Lung (tissue), 12 donors: ENCODE data around the gene PDLIM1. TPM values are rescaled to one million over a fixed set of nuclear protein-coding genes. Genes with fewer than 3 reads are reported as not detected.

Experiments
- ATAC-seq: fragments of 200-7000 bp; cut with Tn5 transposase; one replicate; pipeline ENCODE4 v1.9.1; 2020; ENCODE audit warnings: moderate number of reproducible peaks; ENCODE audit not compliant: insufficient read depth, low FRiP score
- DNase-seq, 3 donors: peaks; one replicate each; pipeline ENCODE4 v3.0.0-alpha.2; 2013 to 2017
- H3K27ac ChIP-seq, 2 donors: one replicate each; pipeline ENCODE4 v1.5.1; 2013; ENCODE audit warnings: mild to moderate bottlenecking in 2 of 2, moderate library complexity in 2 of 2, control low read depth in 1 of 2, inconsistent platforms in 1 of 2, low read depth in 1 of 2, low read length in 1 of 2
- H3K27me3 ChIP-seq, 3 donors: one replicate each; pipeline ENCODE4 v1.5.1; 2013; ENCODE audit warnings: low read length in 2 of 3; ENCODE audit not compliant: control insufficient read depth in 3 of 3, insufficient read depth in 3 of 3
- H3K36me3 ChIP-seq, 4 donors: one replicate each; pipeline ENCODE4 v1.5.1; 2013; ENCODE audit warnings: low read length in 4 of 4, mild to moderate bottlenecking in 1 of 4, moderate library complexity in 1 of 4; ENCODE audit not compliant: control insufficient read depth in 4 of 4, insufficient read depth in 4 of 4
- H3K4me1 ChIP-seq, 5 donors: one replicate each; pipeline ENCODE4 v1.5.1; 2013; ENCODE audit warnings: low read length in 5 of 5, mild to moderate bottlenecking in 2 of 5, moderate library complexity in 1 of 5; ENCODE audit not compliant: control insufficient read depth in 5 of 5, insufficient read depth in 5 of 5
- H3K4me3 ChIP-seq: one replicate; pipeline ENCODE4 v1.5.1; 2013; ENCODE audit warnings: mild to moderate bottlenecking, control low read depth, moderate library complexity
- H3K9ac ChIP-seq, 2 donors: one replicate each; pipeline ENCODE4 v1.5.1; 2013; ENCODE audit warnings: low read length in 2 of 2, control low read depth in 1 of 2; ENCODE audit not compliant: insufficient read depth in 1 of 2
- H3K9me3 ChIP-seq, 4 donors: one replicate each; pipeline ENCODE4 v1.5.1; 2013; ENCODE audit warnings: low read length in 3 of 4, mild to moderate bottlenecking in 1 of 4, moderate library complexity in 1 of 4; ENCODE audit not compliant: control insufficient read depth in 4 of 4, insufficient read depth in 3 of 4
- CTCF ChIP-seq: IDR thresholded peaks from 2 replicates; pipeline ENCODE4 v1.5.1; 2012; ENCODE audit warnings: mild to moderate bottlenecking; ENCODE audit errors: control extremely low read depth, extremely low read depth
- WGBS, 2 donors: extraction: QIAGEN DNeasy Blood & Tissue Kit; methylation state at CpG; one replicate each; pipeline ENCODE4 v1.1.7; 2013; 5-methylcytosine and 5-hydroxymethylcytosine counted together
- polyA plus RNA-seq, 2 donors: library from polyadenylated mRNA; stranded (reverse); fragments of 200-250 nt; gene quantifications; one replicate each; pipeline ENCODE4 v1.2.1, GENCODE V29; 2013
- total RNA-seq, 2 donors: library from RNA; depleted of rRNA in 1 of 2; stranded (reverse); fragments of >200 nt in 1 of 2; gene quantifications; one replicate each; pipeline ENCODE4 v1.2.1, GENCODE V29; 2014 to 2021
- donor health status: control.
- donor health status: control.
- donor health status: Bipolar disorder and iron deficiency.
- donor health status: healthy.
- donor health status: DM: yes; HTN: yes; CAD: no.

PDLIM1 gene
- total and polyA plus RNA-seq, 4 donors = 61.4 to 243 (median 178) TPM

- Histone ChIP-seq H3K4me3 (no peak overlapping the region), H3K36me3 (peaks cover 4 to 26% (median 22%) of the 10 kb centered on the region in 4 donors), H3K9me3 (peaks cover 0 to 4% (median 0%) of the 10 kb centered on the region in 4 donors), H3K27me3 (no peaks in the 10 kb centered on the region), H3K27ac (peak overlapping the region; percentile 47 to 79), H3K4me1 (peaks cover 0 to 23% (median 13%) of the 10 kb centered on the region in 5 donors), H3K9ac (no peak overlapping the region)
- TF ChIP-seq CTCF = no peak
- ATAC-seq = peak; percentile 56
- DNase-seq = peak; percentile 41 to 67 (median 54)
- WGBS, 2 donors = 61 to 75% methylated on average over 3 of the region's 3 CpGs
Measured at GRCh38 chr10:95260397-95260881, 30.4 kb downstream of the PDLIM1 start.

GRCh38 chr10:95257849-95258248 lies 33.0 kb downstream of the PDLIM1 start:
- no peaks in the 10 kb centered on the region for H3K27me3 ChIP-seq
- H3K36me3 ChIP-seq = peaks cover 4 to 16% (median 14%) of the 10 kb centered on the region in 4 donors
- 95 to 96% methylated on average over 7 of the region's 7 CpGs for WGBS, 2 donors
- no peak for TF ChIP-seq CTCF
- H3K27ac ChIP-seq = no peak overlapping the region
- H3K4me1 ChIP-seq = peaks cover 0 to 23% (median 8%) of the 10 kb centered on the region in 5 donors
- no peak overlapping the region for H3K9ac ChIP-seq
- H3K9me3 ChIP-seq = peaks cover 0 to 4% (median 0%) of the 10 kb centered on the region in 4 donors
- H3K4me3 ChIP-seq = no peak overlapping the region
- DNase-seq (no peak), ATAC-seq (no peak)

GRCh38 chr10:95256268-95256667 lies 34.5 kb downstream of the PDLIM1 start:
- H3K9me3 ChIP-seq = peaks cover 0 to 4% (median 0%) of the 10 kb centered on the region in 4 donors
- no peak overlapping the region for H3K4me3 ChIP-seq
- ATAC-seq = no peak
- H3K36me3 ChIP-seq = peaks cover 4 to 12% (median 10%) of the 10 kb centered on the region in 4 donors
- H3K27me3 ChIP-seq = no peaks in the 10 kb centered on the region
- WGBS, 2 donors = 97 to 98% methylated on average over 1 of the region's 1 CpG
- no peak for DNase-seq
- H3K9ac ChIP-seq = no peak overlapping the region
- H3K27ac ChIP-seq = no peak overlapping the region
- TF ChIP-seq CTCF = no peak
- peaks cover 0 to 16% (median 7%) of the 10 kb centered on the region in 5 donors for H3K4me1 ChIP-seq

GRCh38 chr10:95254629-95255028 lies 36.2 kb downstream of the PDLIM1 start:
- WGBS, 2 donors = 75 to 89% methylated on average over 3 of the region's 3 CpGs
- Histone ChIP-seq H3K4me1 (peaks cover 0 to 12% (median 0%) of the 10 kb centered on the region in 5 donors), H3K27ac (no peak overlapping the region), H3K4me3 (no peak overlapping the region), H3K9me3 (peaks cover 0 to 4% (median 0%) of the 10 kb centered on the region in 4 donors), H3K36me3 (peaks cover 4 to 12% (median 7%) of the 10 kb centered on the region in 4 donors), H3K9ac (no peak overlapping the region), H3K27me3 (no peaks in the 10 kb centered on the region)
- ATAC-seq = no peak
- no peak for TF ChIP-seq CTCF
- no peak for DNase-seq
